ENCODE data around the gene MYO1G.
"Not testable (repeated sequence)": the region's sequence is repeated elsewhere in the genome, so short reads cannot be mapped to it uniquely, and the experiment has no call there.

Gene MYO1G

GRCh38 chr7:44978511-44979366, at the start of gene MYO1G:
Gene MYO1G (minus strand): TSS chr7:44979015. CDS start chr7:44978961, 54 bp downstream.
- DNase-seq (ENCODE audit: low spot score) = no peak

DNA sequence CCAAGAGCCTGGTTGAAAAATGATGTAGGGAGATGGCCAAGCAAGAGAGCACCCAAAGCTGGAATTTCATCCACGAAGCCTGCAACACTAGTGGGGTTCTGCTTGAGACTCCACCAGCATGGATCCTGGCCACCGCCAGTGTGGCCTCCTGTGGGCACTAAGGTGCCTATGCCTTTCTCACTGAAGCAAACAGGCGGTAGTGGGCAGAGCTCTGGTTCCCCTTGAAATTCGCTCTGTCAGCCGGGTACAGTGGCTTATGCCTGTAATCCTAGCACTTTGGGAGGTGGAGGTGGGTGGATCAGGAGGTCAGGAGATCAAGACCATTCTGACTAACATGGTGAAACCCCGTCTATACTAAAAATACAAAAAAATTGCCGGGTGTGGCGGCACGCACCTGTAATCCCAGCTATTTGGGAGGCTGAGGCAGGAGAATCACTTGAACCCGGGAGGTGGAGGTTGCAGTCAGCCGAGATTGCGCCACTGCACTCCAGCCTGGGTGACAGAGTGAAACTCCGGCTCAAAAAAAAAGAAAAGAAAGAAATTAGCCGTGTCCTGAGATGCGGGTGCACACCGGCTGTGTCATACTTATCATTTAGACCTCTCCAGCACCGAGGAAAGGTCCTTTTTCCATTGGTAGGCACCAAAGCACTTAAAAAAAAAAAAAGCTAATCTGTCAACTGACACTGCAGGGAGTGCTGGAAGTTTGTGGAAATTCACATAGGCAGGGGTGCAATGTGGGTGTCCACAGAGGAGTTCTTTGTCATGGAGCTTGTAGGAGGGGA, 49.5 kb upstream of the MYO1G start:
- DNase-seq (ENCODE audit: low spot score) = no peak

GRCh38 chr7:45027774-45028114, 48.9 kb upstream of the MYO1G start:
- no peak for DNase-seq (ENCODE audit: low spot score)

DNA sequence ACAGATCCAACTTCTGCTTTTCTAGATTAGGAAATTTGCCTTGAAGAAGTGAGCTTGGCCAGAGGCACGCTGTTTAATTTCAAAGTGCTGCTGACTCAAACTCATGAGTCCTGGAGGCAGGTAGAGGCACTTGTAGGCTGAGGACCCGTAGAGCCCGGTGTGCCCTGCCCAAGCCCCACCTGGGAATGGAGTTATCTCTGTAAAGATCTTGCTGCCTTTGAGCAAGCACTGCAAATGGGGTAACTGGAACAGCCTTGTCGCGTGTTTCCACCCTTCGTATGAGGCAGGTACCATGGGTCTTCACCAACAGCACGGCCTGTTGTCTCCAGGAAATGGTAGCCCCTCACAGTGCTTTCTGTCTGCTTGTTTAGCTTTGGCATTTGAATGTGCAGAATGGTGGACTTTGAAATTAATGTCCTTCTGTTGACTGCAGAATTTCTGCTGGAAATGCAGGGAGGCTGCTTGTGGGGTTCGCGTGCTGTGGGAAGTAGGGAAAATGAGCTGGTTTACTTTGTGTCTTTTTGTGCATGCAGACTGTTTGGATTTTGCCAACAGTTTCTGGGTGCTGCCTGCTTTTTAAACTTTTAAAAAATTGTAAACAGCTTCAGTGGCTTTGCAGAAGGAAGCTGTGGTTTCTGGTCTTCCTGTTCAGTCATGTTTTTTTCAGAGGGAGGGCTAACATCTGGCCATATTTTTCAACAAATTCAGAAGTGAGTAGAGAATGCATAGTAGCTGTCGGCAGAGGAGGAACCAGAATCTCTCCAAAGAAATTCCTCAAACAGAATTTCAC, 48.4 kb upstream of the MYO1G start:
- peak; percentile 67 for DNase-seq (ENCODE audit: low spot score)

DNA sequence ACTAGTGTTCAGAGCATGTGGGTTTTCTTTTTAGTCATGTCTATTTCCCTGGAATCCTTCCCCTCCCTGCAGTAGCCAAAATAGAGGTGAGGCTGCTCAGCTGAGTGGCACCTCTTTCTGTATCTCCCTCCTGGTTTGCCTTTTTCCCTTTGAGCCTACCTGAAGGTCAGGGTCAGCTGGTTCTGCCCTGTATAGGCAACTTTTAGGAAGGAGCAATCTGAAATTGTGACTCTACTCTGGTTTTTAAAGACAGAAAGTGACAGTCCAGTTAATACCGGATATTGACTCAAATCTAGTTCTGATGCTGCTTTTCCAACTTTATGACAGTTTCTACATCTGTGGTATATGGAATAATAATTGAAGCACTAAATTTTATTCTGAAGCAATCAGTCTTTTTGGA, 47.2 kb upstream of the MYO1G start:
- DNase-seq (ENCODE audit: low spot score) = no peak

DNA sequence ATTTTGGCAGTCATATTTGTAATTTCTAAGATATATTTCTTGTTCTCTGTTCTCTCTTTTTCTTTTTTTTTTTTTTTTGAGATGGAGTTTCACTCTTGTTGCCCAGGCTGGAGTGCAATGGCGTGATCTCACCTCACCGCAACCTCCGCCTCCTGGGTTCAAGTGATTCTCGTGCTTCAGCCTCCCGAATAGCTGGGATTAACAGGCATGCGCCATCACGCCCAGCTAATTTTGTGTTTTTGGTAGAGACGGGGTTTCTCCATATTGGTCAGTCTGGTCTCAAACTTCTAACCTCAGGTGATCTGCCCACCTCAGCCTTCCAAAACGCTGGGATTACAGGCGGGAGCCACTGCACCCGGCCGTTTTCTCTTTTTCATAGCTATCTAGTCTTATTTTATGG, 46.7 kb upstream of the MYO1G start:
- not testable (repeated sequence) for DNase-seq (ENCODE audit: low spot score)

- DNase-seq (ENCODE audit: low spot score) = no peak
Observed at GRCh38 chr7:45024126-45024744, 45.4 kb upstream of the MYO1G start.

GRCh38 chr7:45021604-45022296, 42.9 kb upstream of the MYO1G start:
- DNase-seq (ENCODE audit: low spot score) = peak; percentile 26

DNA sequence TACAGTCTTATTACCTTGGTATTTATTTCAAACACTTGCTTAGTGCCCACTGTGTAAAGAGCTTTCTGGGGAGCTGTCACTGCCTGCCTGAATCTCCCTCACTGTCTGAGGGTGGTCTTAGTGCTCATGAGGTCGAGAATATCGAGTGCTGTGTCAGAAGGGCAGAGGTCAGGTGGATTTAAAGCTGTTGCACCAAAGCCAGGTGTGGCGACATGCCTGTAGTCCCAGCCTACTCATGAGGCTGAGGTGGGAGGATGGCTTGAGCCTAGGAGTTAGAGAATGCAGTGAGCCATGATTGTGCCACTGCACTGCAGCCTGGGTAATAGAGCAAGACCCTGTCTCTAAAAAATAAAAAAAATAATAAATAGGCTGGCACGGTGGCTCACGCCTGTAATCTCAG, 42.1 kb upstream of the MYO1G start:
- no peak for DNase-seq (ENCODE audit: low spot score)

- DNase-seq (ENCODE audit: low spot score) = no peak
Observed at GRCh38 chr7:45017253-45017652, 38.4 kb upstream of the MYO1G start.

DNA sequence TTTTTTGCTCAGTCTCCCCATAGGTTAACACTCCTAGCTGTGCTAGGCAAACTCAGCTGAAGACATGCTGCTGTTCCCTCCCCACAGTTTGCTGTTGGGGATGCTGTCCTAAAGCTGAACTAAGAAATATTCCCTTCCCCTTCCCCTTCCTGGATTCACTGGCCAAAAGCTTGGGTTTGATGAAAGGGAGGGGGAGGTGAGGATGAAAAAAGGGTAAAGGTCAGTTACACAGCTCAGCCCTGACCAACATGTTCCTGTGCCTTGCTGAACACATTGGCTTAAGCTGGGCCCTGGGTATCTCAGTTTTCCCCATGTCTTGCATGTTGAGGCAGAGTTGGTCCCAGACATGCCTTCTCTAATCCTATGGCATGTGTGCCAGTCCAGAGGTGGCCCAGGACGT, 36.5 kb upstream of the MYO1G start:
- DNase-seq (ENCODE audit: low spot score) = no peak

DNA sequence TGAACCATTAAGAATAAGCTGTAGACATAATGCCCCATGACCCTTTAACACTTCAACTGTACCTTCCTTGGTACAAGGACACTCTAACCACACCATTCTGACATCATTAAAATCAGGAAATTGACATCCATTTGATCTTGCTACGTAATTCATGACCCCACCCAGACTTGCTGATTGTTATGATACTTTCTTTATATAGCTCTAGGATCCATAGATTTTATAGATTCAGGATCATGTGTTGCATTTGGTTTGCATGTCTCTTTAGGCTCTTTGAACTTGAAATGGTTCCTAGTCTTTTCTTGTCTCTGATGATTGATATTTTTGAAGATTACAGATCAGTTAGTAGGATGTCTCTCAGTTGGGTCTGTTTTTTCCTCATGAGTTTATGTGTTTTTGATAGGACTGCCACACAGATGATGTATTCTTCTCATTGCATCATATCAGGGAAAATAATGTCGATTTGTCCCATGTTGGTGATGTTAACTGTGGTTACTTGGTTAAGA, 34.7 kb upstream of the MYO1G start:
- DNase-seq (ENCODE audit: low spot score) = no peak

- no peak for DNase-seq (ENCODE audit: low spot score)
Observed at GRCh38 chr7:45007571-45008328, 28.9 kb upstream of the MYO1G start.

- no peak for DNase-seq (ENCODE audit: low spot score)
Observed at GRCh38 chr7:45007106-45007505, 28.3 kb upstream of the MYO1G start.

GRCh38 chr7:45003789-45004188, 25.0 kb upstream of the MYO1G start:
- DNase-seq (ENCODE audit: low spot score) = no peak

- DNase-seq (ENCODE audit: low spot score) = no peak
Observed at GRCh38 chr7:45001826-45002225, 23.0 kb upstream of the MYO1G start.

DNA sequence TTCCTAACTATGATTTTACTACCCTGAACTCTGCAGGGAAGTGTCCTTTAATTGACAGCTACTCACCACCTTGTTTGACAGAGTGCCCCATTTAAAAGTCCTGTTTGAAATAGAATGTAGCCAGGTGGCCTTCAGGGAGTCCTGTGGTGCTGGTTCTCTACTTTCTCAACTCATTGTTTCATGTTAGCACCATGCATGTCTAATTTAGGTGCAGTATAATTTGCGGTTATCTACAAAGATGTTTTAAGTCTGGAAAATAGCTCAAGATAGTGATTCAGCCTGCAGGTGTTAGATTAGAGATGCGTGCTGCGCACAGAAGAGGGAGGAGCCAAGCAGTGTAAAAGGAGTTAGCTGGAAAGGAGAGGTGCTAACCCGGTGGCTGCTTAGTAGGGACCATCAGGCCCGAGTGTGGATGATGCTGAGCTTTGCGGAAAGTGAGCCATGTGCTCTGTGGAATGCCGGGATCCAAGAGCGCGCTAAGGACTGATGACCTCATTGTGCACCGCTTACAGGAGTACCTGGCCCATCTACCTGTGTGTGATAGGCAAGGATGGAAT, 22.4 kb upstream of the MYO1G start:
- DNase-seq (ENCODE audit: low spot score) = no peak

DNA sequence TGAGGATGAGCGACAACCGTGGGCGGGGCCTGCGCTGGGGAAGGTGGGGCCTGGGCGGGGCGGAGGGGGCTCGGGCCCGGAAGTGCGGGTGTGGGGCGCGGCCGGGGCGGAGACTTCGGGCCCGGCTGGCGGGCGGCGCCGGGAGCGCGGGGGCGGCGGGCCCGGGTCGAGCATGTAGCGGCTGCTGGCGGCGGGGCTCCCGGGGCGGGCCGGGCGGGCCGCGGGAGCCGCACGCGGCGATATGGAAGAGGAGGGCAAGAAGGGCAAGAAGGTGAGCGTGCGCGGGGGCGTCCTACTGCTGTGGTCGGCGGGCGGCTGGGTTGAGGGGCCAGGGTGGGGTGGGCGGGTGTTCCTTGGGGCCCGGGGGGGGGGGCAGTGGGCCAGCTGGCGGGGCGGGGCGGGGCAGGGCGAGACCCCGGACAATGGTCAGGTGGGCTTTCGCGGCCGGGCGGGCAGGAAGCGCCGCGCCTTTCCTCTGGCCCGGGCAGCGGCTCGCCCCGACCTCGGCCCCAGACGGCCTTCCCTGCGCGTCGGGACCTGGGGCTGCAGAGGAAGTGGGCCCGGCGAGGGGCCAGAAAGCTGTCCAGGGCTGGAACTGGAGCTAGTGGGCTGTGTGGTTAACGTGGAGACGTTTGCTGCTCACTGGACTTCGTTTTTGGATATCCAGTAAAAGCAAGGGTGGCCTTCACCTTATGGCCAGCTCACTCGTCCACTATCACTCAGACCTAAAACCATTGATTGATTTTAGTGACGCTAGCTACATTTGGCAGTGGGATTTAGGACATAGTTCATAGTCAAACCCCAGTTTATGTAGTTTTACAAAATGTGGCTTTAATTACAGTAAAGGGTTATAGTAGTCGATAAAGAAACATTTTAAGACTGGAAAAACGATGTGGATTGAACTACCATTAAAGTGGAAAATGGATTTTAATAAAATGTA, 21.5 kb upstream of the MYO1G start, which contains the start of gene CCM2:
Gene CCM2 (plus strand): TSS at position 109 of the 940 bp plus-strand sequence. CDS start 133 bp downstream, at position 242.
- DNase-seq (ENCODE audit: low spot score) = peak; percentile 71

Measured in GM03348 (cell line).